HEK293 (cell line): ENCODE results near the gene HOXA10.

Source experiments
- CTCF ChIA-PET: fragments of 350-600 bp; formaldehyde crosslinking; extraction: SDS; loops from one replicate; lab custom pipeline; 2021; ENCODE audit warnings: antibody characterized with exemption; lab: Yijun Ruan, JAX
- POLR2A ChIA-PET: fragments of 300-600 bp; formaldehyde crosslinking; extraction: SDS; loops from one replicate; lab custom pipeline; 2020; ENCODE audit warnings: antibody characterized with exemption, inconsistent platforms; lab: Yijun Ruan, JAX
- H3K27ac ChIP-seq: fragments of 200-500 bp; sonication (Bioruptor generic); 2 replicates; pipeline ENCODE4 v1.5.1; 2014; ENCODE audit warnings: low read depth, low read length, control low read depth, inconsistent platforms; ENCODE audit errors: extremely low read depth
- H3K36me3 ChIP-seq, 2 experiments: fragments of 200-500 bp in 1 of 2; sonication (Bioruptor generic) in 1 of 2; 1 replicate in 1 of 2; 2 replicates in 1 of 2; pipeline ENCODE4 v1.5.1; 2014 to 2017; ENCODE audit warnings: inconsistent platforms in 2 of 2, low read length in 2 of 2; ENCODE audit not compliant: control insufficient read depth in 2 of 2, insufficient read depth in 1 of 2
- H3K4me1 ChIP-seq: fragments of 200-500 bp; sonication (Bioruptor generic); 2 replicates; pipeline ENCODE4 v1.5.1; 2014; ENCODE audit warnings: mild to moderate bottlenecking, low read length, inconsistent platforms; ENCODE audit not compliant: control insufficient read depth, insufficient read depth
- H3K4me3 ChIP-seq: 2 replicates; pipeline ENCODE4 v1.5.1; 2011; ENCODE audit warnings: low read depth, mild to moderate bottlenecking, control low read depth, low read length, moderate library complexity
- H3K9me3 ChIP-seq: fragments of 200-500 bp; sonication (Bioruptor generic); 2 replicates; pipeline ENCODE4 v1.5.1; 2014; ENCODE audit warnings: low read depth, low read length, inconsistent platforms; ENCODE audit not compliant: control insufficient read depth, insufficient read depth
- BCL11B ChIP-seq: fragments of 450-650 bp; formaldehyde crosslinking; IDR thresholded peaks from 2 replicates; pipeline ENCODE4 v1.5.1; 2016; ENCODE audit warnings: low read depth, missing biosample characterization, missing genetic modification characterization
- FEZF1 ChIP-seq: fragments of 450-650 bp; formaldehyde crosslinking; IDR thresholded peaks from 2 replicates; pipeline ENCODE4 v1.5.1; 2016; ENCODE audit warnings: missing biosample characterization, missing genetic modification characterization
- KLF16 ChIP-seq: fragments of 450-650 bp; formaldehyde crosslinking; IDR thresholded peaks from 2 replicates; pipeline ENCODE4 v1.5.1; 2017; ENCODE audit warnings: missing biosample characterization, missing genetic modification characterization
- SP7 ChIP-seq: fragments of 450-650 bp; formaldehyde crosslinking; IDR thresholded peaks from 2 replicates; pipeline ENCODE4 v1.5.1; 2016; ENCODE audit warnings: missing biosample characterization, missing genetic modification characterization
- WT1 ChIP-seq: fragments of 450-650 bp; formaldehyde crosslinking; IDR thresholded peaks from 2 replicates; pipeline ENCODE4 v1.5.1; 2016; ENCODE audit warnings: missing biosample characterization, missing genetic modification characterization
- ZBTB17 ChIP-seq: fragments of 450-650 bp; formaldehyde crosslinking; IDR thresholded peaks from 2 replicates; pipeline ENCODE4 v1.5.1; 2016; ENCODE audit warnings: missing biosample characterization, missing genetic modification characterization
- ZBTB7A ChIP-seq: fragments of 450-650 bp; formaldehyde crosslinking; IDR thresholded peaks from 2 replicates; pipeline ENCODE4 v1.5.1; 2016; ENCODE audit warnings: low read depth, missing biosample characterization, missing genetic modification characterization
- ZNF140 ChIP-seq: fragments of 450-650 bp; formaldehyde crosslinking; IDR thresholded peaks from 2 replicates; pipeline ENCODE4 v1.5.1; 2016; ENCODE audit warnings: missing biosample characterization, missing genetic modification characterization
- ZNF221 ChIP-seq: fragments of 450-650 bp; formaldehyde crosslinking; IDR thresholded peaks from 2 replicates; pipeline ENCODE4 v1.5.1; 2017; ENCODE audit warnings: missing biosample characterization, missing genetic modification characterization, borderline replicate concordance
- ZNF366 ChIP-seq: fragments of 450-650 bp; formaldehyde crosslinking; conservative IDR thresholded peaks from 2 replicates; pipeline ENCODE4 v1.5.1; 2016; ENCODE audit warnings: missing biosample characterization, missing genetic modification characterization
- ZNF571 ChIP-seq: fragments of 450-650 bp; formaldehyde crosslinking; IDR thresholded peaks from 2 replicates; pipeline ENCODE4 v1.5.0; 2017; ENCODE audit warnings: missing biosample characterization, missing genetic modification characterization
- ZNF624 ChIP-seq: fragments of 450-650 bp; formaldehyde crosslinking; IDR thresholded peaks from 2 replicates; pipeline ENCODE4 v1.5.1; 2017; ENCODE audit warnings: missing biosample characterization, missing genetic modification characterization
- ZSCAN30 ChIP-seq: fragments of 450-650 bp; IDR thresholded peaks from 2 replicates; pipeline ENCODE4 v1.5.1; 2018; ENCODE audit warnings: missing biosample characterization, mild to moderate bottlenecking, missing genetic modification characterization, moderate library complexity
- TF ChIP-seq, protein P1 (sequence below): fragments of 450-650 bp; formaldehyde crosslinking; IDR thresholded peaks from 2 replicates; pipeline ENCODE4 v1.5.1; 2016; ENCODE audit warnings: missing biosample characterization, missing genetic modification characterization
- TF ChIP-seq, protein P2 (sequence below): fragments of 450-650 bp; formaldehyde crosslinking; IDR thresholded peaks from 2 replicates; pipeline ENCODE4 v1.5.1; 2016; ENCODE audit warnings: missing biosample characterization, missing genetic modification characterization
- TF ChIP-seq, protein P3 (sequence below): fragments of 450-650 bp; formaldehyde crosslinking; IDR thresholded peaks from 2 replicates; pipeline ENCODE4 v1.5.0; 2017; ENCODE audit warnings: missing biosample characterization, missing genetic modification characterization, borderline replicate concordance
- TF ChIP-seq, protein P4 (sequence below): fragments of 450-650 bp; formaldehyde crosslinking; IDR thresholded peaks from 2 replicates; pipeline ENCODE4 v1.5.1; 2016; ENCODE audit warnings: missing biosample characterization, missing genetic modification characterization
- TF ChIP-seq, protein P5 (sequence below): fragments of 450-650 bp; formaldehyde crosslinking; IDR thresholded peaks from 2 replicates; pipeline ENCODE4 v1.5.1; 2017; ENCODE audit warnings: missing biosample characterization, missing genetic modification characterization
- TF ChIP-seq, protein P6 (sequence below): fragments of 450-650 bp; formaldehyde crosslinking; IDR thresholded peaks from 2 replicates; pipeline ENCODE4 v1.5.1; 2016; ENCODE audit warnings: missing biosample characterization, missing genetic modification characterization
- TF ChIP-seq, protein P7 (sequence below): fragments of 450-650 bp; formaldehyde crosslinking; IDR thresholded peaks from 2 replicates; pipeline ENCODE4 v1.5.1; 2016; ENCODE audit warnings: missing biosample characterization, missing genetic modification characterization

HOXA10 gene

DNA sequence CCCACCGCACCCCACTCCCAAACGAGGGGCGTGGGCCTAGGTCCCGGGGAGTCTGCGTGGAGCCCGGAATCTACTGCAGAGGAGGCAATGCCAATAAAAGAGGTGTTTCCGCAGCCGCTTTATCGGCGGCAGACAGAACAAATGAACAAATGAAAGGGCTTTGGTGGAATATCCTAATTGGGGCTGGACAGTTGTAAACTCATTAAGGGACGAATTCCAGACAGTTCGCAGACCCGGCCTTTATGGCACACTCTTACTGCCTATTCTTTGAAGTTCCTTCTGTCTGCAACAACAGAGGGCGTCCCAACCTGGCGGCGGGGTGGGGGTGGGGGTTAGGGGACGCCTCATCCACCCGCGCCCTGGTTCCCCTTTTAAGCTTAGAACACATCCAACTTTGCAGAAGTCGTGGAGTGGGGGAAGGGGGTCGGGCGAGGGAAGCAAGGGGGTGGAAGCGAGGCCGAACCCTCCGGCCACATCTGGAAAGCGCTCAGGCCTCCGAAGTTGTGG, 12.9 kb downstream of the HOXA10 start (continued):
- TF ChIP-seq, protein P1, sequence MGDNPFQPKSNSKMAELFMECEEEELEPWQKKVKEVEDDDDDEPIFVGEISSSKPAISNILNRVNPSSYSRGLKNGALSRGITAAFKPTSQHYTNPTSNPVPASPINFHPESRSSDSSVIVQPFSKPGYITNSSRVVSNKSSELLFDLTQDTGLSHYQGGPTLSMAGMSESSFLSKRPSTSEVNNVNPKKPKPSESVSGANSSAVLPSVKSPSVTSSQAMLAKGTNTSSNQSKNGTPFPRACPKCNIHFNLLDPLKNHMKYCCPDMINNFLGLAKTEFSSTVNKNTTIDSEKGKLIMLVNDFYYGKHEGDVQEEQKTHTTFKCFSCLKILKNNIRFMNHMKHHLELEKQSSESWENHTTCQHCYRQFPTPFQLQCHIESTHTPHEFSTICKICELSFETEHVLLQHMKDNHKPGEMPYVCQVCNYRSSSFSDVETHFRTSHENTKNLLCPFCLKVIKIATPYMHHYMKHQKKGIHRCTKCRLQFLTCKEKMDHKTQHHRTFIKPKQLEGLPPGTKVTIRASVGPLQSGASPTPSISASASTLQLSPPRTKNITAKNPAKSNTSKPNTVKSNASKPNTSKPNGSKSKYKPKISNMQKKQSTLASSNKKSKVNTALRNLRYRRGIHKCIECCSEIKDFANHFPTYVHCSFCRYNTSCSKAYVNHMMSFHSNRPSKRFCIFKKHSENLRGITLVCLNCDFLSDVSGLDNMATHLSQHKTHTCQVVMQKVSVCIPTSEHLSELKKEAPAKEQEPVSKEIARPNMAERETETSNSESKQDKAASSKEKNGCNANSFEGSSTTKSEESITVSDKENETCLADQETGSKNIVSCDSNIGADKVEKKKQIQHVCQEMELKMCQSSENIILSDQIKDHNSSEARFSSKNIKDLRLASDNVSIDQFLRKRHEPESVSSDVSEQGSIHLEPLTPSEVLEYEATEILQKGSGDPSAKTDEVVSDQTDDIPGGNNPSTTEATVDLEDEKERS (tag by site-specific recombination), result no peak
- TF ChIP-seq, protein P2, sequence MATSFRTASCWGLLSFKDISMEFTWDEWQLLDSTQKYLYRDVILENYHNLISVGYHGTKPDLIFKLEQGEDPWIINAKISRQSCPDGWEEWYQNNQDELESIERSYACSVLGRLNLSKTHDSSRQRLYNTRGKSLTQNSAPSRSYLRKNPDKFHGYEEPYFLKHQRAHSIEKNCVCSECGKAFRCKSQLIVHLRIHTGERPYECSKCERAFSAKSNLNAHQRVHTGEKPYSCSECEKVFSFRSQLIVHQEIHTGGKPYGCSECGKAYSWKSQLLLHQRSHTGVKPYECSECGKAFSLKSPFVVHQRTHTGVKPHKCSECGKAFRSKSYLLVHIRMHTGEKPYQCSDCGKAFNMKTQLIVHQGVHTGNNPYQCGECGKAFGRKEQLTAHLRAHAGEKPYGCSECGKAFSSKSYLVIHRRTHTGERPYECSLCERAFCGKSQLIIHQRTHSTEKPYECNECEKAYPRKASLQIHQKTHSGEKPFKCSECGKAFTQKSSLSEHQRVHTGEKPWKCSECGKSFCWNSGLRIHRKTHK (tag by site-specific recombination), result no peak
- peak; percentile 90 for TF ChIP-seq FEZF1 (tag by site-specific recombination)
- 0 out of 2 replicates have a peak, but pooled peaks have one; percentile 29 for TF ChIP-seq ZNF366 (tag by site-specific recombination)
- TF ChIP-seq BCL11B (tag by site-specific recombination), result 0 out of 2 replicates have a peak, but pooled peaks have one; percentile 43
- TF ChIP-seq ZNF140, result no peak
- TF ChIP-seq, protein P3, sequence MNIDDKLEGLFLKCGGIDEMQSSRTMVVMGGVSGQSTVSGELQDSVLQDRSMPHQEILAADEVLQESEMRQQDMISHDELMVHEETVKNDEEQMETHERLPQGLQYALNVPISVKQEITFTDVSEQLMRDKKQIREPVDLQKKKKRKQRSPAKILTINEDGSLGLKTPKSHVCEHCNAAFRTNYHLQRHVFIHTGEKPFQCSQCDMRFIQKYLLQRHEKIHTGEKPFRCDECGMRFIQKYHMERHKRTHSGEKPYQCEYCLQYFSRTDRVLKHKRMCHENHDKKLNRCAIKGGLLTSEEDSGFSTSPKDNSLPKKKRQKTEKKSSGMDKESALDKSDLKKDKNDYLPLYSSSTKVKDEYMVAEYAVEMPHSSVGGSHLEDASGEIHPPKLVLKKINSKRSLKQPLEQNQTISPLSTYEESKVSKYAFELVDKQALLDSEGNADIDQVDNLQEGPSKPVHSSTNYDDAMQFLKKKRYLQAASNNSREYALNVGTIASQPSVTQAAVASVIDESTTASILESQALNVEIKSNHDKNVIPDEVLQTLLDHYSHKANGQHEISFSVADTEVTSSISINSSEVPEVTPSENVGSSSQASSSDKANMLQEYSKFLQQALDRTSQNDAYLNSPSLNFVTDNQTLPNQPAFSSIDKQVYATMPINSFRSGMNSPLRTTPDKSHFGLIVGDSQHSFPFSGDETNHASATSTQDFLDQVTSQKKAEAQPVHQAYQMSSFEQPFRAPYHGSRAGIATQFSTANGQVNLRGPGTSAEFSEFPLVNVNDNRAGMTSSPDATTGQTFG (tag by site-specific recombination), result no peak
- TF ChIP-seq, protein P4, sequence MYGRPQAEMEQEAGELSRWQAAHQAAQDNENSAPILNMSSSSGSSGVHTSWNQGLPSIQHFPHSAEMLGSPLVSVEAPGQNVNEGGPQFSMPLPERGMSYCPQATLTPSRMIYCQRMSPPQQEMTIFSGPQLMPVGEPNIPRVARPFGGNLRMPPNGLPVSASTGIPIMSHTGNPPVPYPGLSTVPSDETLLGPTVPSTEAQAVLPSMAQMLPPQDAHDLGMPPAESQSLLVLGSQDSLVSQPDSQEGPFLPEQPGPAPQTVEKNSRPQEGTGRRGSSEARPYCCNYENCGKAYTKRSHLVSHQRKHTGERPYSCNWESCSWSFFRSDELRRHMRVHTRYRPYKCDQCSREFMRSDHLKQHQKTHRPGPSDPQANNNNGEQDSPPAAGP (tag by site-specific recombination), result peak; percentile 77
- peak; percentile 69; the same call in 1 of the 2 replicates for TF ChIP-seq WT1

DNA sequence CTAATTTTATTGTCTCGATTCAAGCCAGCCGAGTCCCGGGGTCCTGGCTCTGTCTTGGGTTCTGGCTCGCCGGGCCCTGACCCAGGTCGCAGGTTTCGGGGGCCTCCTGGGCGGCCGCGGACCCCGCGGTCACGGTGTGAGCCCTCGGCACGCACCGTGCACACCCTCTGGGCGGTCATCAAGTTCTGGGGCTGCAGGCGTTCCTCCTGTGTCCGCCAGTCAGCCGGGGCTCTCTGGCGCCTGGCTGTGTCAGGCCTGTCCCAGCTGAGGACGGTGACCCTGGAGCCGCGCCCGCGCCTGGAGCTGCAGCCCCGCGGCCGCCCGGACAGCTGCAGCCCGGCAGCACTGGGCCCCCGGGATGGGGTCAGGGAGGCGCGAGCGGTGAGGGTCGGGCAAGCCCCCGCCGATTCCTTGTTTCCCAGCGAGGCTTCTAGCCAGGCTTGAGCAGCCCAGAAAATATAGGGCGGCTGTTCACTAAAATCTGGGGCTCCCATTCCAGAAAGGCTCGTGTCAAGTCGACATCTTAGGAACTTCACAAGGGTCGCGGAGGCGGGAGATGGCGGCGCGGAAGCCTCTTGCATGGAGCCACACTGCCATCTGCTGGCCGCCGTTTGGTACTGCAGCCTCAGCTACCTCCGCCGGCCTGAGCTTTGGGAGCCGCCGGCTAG, 13.4 kb downstream of the HOXA10 start:
- Histone ChIP-seq H3K36me3 (peaks cover 18 to 25% of the 10 kb centered on the region in 2 experiments), H3K9me3 (no peaks in the 10 kb centered on the region), H3K4me3 (peak overlapping the region; percentile 46), H3K27ac (peak overlapping the region; percentile 100), H3K4me1 (peaks cover 12% of the 10 kb centered on the region)
- ChIA-PET POLR2A (interaction anchor here (0.9 to 4.1 kb wide), 16 partner anchors 9 to 1268 kb away, joined by 3 to 42 read pairs (median 6); partner anchors contain the start of genes HOXA11, HOXA3, HOXA4 and HOXA5), CTCF (interaction anchor here (0.5 to 3.7 kb wide), 24 partner anchors 9 to 1764 kb away, joined by 3 to 50 read pairs (median 4); partner anchors contain the start of genes HOXA5 and HOXA6)
- TF ChIP-seq SP7 (tag by site-specific recombination), result no peak
- TF ChIP-seq, protein P5, sequence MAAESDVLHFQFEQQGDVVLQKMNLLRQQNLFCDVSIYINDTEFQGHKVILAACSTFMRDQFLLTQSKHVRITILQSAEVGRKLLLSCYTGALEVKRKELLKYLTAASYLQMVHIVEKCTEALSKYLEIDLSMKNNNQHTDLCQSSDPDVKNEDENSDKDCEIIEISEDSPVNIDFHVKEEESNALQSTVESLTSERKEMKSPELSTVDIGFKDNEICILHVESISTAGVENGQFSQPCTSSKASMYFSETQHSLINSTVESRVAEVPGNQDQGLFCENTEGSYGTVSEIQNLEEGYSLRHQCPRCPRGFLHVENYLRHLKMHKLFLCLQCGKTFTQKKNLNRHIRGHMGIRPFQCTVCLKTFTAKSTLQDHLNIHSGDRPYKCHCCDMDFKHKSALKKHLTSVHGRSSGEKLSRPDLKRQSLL (tag by site-specific recombination), result no peak
- TF ChIP-seq ZSCAN30, result peak; percentile 54; the same call in 1 of the 2 replicates
- TF ChIP-seq KLF16, result 0 out of 2 replicates have a peak, but pooled peaks have one; percentile 47
- no peak for TF ChIP-seq ZNF624
- TF ChIP-seq, protein P6, sequence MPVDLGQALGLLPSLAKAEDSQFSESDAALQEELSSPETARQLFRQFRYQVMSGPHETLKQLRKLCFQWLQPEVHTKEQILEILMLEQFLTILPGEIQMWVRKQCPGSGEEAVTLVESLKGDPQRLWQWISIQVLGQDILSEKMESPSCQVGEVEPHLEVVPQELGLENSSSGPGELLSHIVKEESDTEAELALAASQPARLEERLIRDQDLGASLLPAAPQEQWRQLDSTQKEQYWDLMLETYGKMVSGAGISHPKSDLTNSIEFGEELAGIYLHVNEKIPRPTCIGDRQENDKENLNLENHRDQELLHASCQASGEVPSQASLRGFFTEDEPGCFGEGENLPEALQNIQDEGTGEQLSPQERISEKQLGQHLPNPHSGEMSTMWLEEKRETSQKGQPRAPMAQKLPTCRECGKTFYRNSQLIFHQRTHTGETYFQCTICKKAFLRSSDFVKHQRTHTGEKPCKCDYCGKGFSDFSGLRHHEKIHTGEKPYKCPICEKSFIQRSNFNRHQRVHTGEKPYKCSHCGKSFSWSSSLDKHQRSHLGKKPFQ (tag by site-specific recombination), result peak; percentile 31; the same call in 1 of the 2 replicates
- TF ChIP-seq ZBTB17, result 0 out of 2 replicates have a peak, but pooled peaks have one; percentile 34
- no peak for TF ChIP-seq ZNF571 (tag by site-specific recombination)
- 0 out of 2 replicates have a peak, but pooled peaks have one; percentile 59 for TF ChIP-seq ZBTB7A (tag by site-specific recombination)
- TF ChIP-seq, protein P7, sequence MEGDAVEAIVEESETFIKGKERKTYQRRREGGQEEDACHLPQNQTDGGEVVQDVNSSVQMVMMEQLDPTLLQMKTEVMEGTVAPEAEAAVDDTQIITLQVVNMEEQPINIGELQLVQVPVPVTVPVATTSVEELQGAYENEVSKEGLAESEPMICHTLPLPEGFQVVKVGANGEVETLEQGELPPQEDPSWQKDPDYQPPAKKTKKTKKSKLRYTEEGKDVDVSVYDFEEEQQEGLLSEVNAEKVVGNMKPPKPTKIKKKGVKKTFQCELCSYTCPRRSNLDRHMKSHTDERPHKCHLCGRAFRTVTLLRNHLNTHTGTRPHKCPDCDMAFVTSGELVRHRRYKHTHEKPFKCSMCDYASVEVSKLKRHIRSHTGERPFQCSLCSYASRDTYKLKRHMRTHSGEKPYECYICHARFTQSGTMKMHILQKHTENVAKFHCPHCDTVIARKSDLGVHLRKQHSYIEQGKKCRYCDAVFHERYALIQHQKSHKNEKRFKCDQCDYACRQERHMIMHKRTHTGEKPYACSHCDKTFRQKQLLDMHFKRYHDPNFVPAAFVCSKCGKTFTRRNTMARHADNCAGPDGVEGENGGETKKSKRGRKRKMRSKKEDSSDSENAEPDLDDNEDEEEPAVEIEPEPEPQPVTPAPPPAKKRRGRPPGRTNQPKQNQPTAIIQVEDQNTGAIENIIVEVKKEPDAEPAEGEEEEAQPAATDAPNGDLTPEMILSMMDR (tag by site-specific recombination), result peak; percentile 88
- TF ChIP-seq ZNF221 (tag by site-specific recombination), result no peak
